AG10803 (cell line): ENCODE measurements around the gene PAPPA.

ENCODE experiments used
- DNase-seq: peaks from one replicate; pipeline ENCODE4 v3.0.0; 2010; ENCODE audit warnings: low read depth
- H3K4me3 ChIP-seq: 2 replicates; pipeline ENCODE4 v1.5.1; 2011; ENCODE audit warnings: mild to moderate bottlenecking, low read length, control low read depth
- TF ChIP-seq, protein P1 (sequence below): conservative IDR thresholded peaks from 2 replicates; pipeline ENCODE4 v1.5.1; 2011; ENCODE audit warnings: mild to moderate bottlenecking, low read length, control low read depth, inconsistent platforms

The PAPPA gene

GRCh38 chr9:116336133-116336862, 182.7 kb downstream of the PAPPA start:
- peak; percentile 82 for DNase-seq
- H3K4me3 ChIP-seq: no peak overlapping the region
- TF ChIP-seq, protein P1, sequence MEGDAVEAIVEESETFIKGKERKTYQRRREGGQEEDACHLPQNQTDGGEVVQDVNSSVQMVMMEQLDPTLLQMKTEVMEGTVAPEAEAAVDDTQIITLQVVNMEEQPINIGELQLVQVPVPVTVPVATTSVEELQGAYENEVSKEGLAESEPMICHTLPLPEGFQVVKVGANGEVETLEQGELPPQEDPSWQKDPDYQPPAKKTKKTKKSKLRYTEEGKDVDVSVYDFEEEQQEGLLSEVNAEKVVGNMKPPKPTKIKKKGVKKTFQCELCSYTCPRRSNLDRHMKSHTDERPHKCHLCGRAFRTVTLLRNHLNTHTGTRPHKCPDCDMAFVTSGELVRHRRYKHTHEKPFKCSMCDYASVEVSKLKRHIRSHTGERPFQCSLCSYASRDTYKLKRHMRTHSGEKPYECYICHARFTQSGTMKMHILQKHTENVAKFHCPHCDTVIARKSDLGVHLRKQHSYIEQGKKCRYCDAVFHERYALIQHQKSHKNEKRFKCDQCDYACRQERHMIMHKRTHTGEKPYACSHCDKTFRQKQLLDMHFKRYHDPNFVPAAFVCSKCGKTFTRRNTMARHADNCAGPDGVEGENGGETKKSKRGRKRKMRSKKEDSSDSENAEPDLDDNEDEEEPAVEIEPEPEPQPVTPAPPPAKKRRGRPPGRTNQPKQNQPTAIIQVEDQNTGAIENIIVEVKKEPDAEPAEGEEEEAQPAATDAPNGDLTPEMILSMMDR: no peak

DNA sequence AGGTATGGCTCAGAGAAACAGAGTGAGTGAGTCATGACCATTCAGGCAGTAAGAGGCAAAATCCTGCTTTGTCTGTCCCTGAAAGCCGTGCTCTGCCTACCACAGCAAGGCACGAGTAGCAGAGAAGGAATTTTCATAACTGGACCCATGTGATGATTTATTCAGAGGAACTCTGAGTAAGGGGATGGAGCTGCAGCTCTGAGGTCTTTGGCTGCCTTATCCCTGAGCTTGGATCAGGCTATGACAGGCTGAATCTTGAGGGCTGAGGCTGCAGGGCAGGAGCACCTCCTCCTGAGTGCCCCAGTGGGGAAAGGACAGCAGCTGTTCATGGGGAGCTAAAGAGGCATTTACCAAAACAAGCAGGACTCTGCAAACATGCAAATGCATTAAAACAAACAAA, 183.4 kb downstream of the PAPPA start:
- TF ChIP-seq, protein P1: no peak
- DNase-seq: peak; percentile 59
- no peak overlapping the region for H3K4me3 ChIP-seq

GRCh38 chr9:116340270-116340669, 186.7 kb downstream of the PAPPA start:
- no peak overlapping the region for H3K4me3 ChIP-seq
- TF ChIP-seq, protein P1: no peak

GRCh38 chr9:116342061-116342460, 188.5 kb downstream of the PAPPA start:
- H3K4me3 ChIP-seq: no peak overlapping the region
- TF ChIP-seq, protein P1: no peak
- DNase-seq: peak; percentile 47

More at GRCh38 chr9:116340270-116340669, 186.7 kb downstream of the PAPPA start:
- no peak for DNase-seq

DNA sequence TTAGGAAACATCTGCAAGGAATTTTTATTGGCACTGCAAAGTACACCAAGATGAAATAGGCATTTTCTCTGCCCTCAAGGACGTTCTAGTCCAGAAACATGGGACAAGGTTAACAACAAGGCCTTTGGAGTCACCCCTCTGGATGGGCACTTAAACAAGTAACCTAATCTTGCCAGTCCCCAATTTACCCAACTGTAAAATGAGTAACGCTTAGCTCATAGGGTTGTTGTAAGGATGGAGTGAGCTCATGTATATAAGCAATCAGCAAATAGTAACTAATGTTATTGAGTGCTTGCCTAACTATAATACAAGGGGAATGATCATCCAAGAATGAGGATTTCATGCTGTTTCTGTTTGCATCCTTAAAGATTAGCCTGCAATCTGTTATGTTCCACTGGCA, 189.3 kb downstream of the PAPPA start:
- TF ChIP-seq, protein P1: no peak
- H3K4me3 ChIP-seq: no peak overlapping the region
- DNase-seq: no peak

- DNase-seq: no peak
- no peak overlapping the region for H3K4me3 ChIP-seq
- TF ChIP-seq, protein P1: no peak
Measured at GRCh38 chr9:116344416-116344815, 190.8 kb downstream of the PAPPA start.

DNA sequence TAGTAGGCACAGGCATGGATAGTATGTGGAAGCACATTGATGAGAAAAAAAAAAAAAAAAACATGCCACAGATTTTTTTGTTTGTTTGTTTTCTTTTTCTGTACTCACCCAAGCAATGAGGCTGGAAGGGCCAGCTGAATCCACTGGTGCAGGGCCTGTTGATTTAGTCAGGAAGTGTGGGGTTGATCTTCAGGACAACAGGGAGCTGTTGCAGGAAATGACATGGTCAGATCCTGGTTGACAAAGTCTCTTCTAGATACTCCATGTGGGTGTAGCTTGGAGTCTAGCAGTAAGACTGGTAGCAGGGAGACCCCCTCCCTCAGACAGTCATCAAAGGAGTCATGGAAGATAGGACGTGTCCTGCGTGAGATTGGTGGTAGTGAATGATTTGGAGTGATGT, 191.8 kb downstream of the PAPPA start:
- H3K4me3 ChIP-seq: no peak overlapping the region
- DNase-seq: no peak
- TF ChIP-seq, protein P1: no peak
